Left ventricle myocardium inferior (tissue), 1 donor: Measurements from ENCODE around the gene ATN1. TPM values are rescaled to one million over a fixed set of nuclear protein-coding genes. Genes with fewer than 3 reads are reported as not detected.

Experiments used
- DNase-seq: peaks from one replicate; pipeline ENCODE4 v3.0.0-alpha.2; 2020
- H3K27ac ChIP-seq: fragments of 200-600 bp; replicated peaks from 2 replicates; pipeline ENCODE4 v1.8.0; 2021
- H3K27me3 ChIP-seq: fragments of 200-600 bp; 2 replicates; pipeline ENCODE4 v1.8.0; 2021; ENCODE audit warnings: low read depth
- H3K36me3 ChIP-seq: fragments of 200-600 bp; 2 replicates; pipeline ENCODE4 v1.8.0; 2021
- H3K4me1 ChIP-seq: fragments of 200-600 bp; 2 replicates; pipeline ENCODE4 v1.8.0; 2021
- H3K4me3 ChIP-seq: fragments of 200-600 bp; 2 replicates; pipeline ENCODE4 v1.8.0; 2021; ENCODE audit warnings: mild to moderate bottlenecking, moderate library complexity
- H3K9me3 ChIP-seq: fragments of 200-600 bp; replicated peaks from 2 replicates; pipeline ENCODE4 v1.8.0; 2021
- CTCF ChIP-seq: fragments of 200-600 bp; IDR thresholded peaks from 2 replicates; pipeline ENCODE4 v1.8.0; 2021; ENCODE audit warnings: antibody characterized with exemption, mild to moderate bottlenecking, borderline replicate concordance
- intact Hi-C: fragments of 100-400 bp; cut with micrococcal nuclease; formaldehyde crosslinking; loops from one replicate; pipeline ENCODE4 v1.11.0; 2022
- total RNA-seq: library from RNA; stranded (reverse); fragmentation: NEBNext Ultra II Directional; extraction: Animal tissue kit (Norgen Biotek cat#: 25700); gene quantifications from one replicate; pipeline ENCODE4 v1.2.1, GENCODE V29; 2021
- donor health status: DM: no; HTN: yes; CAD: no; lungs with severe emphysema.

Gene ATN1
- total RNA-seq, 1 donor from 2014 or later, result 71.4 TPM

- intact Hi-C loops, result loop anchor here (10.0 kb wide), 1 partner anchor 51 kb away; the partner anchor contains the start of gene LPCAT3
- Histone ChIP-seq H3K4me3 (no peak overlapping the region), H3K9me3 (no peaks in the 10 kb centered on the region), H3K36me3 (peaks cover 38% of the 10 kb centered on the region), H3K4me1 (peaks cover 71% of the 10 kb centered on the region), H3K27me3 (no peaks in the 10 kb centered on the region), H3K27ac (peak overlapping the region; percentile 86)
- no peak for TF ChIP-seq CTCF
- DNase-seq, result peak; percentile 15
These were observed 36.1 kb downstream of the ATN1 start for GRCh38 chr12:6963791-6964413.

- no peak for DNase-seq
- peaks cover 71% of the 10 kb centered on the region for H3K4me1 ChIP-seq
- H3K4me3 ChIP-seq, result no peak overlapping the region
- H3K27me3 ChIP-seq, result no peaks in the 10 kb centered on the region
- intact Hi-C loops, result loop anchor here (10.0 kb wide), 1 partner anchor 50 kb away; the partner anchor contains the start of gene LPCAT3
- H3K36me3 ChIP-seq, result peaks cover 42% of the 10 kb centered on the region
- peak overlapping the region; percentile 86 for H3K27ac ChIP-seq
- TF ChIP-seq CTCF, result no peak
- H3K9me3 ChIP-seq, result no peaks in the 10 kb centered on the region
These were observed 36.9 kb downstream of the ATN1 start for GRCh38 chr12:6964605-6965025.

- H3K36me3 ChIP-seq, result peaks cover 42% of the 10 kb centered on the region
- H3K27ac ChIP-seq, result peak overlapping the region; percentile 86
- peak; percentile 87 for DNase-seq
- H3K27me3 ChIP-seq, result no peaks in the 10 kb centered on the region
- intact Hi-C loops, result loop anchor here (10.0 kb wide), 1 partner anchor 50 kb away; the partner anchor contains the start of gene LPCAT3
- no peaks in the 10 kb centered on the region for H3K9me3 ChIP-seq
- no peak overlapping the region for H3K4me3 ChIP-seq
- peak; percentile 93 for TF ChIP-seq CTCF
- peaks cover 71% of the 10 kb centered on the region for H3K4me1 ChIP-seq
These were observed 37.4 kb downstream of the ATN1 start for GRCh38 chr12:6965026-6965661.

GRCh38 chr12:6965714-6966113 lies 38.0 kb downstream of the ATN1 start:
- intact Hi-C loops, result loop anchor here (10.0 kb wide), 1 partner anchor 49 kb away; the partner anchor contains the start of gene LPCAT3

GRCh38 chr12:6966351-6966750 lies 38.6 kb downstream of the ATN1 start:
- peaks cover 42% of the 10 kb centered on the region for H3K36me3 ChIP-seq
- no peaks in the 10 kb centered on the region for H3K27me3 ChIP-seq
- H3K27ac ChIP-seq, result no peak overlapping the region
- H3K9me3 ChIP-seq, result no peaks in the 10 kb centered on the region
- H3K4me1 ChIP-seq, result peaks cover 67% of the 10 kb centered on the region
- no peak for TF ChIP-seq CTCF
- DNase-seq, result no peak
- intact Hi-C loops, result loop anchor here (10.0 kb wide), 1 partner anchor 48 kb away; the partner anchor contains the start of gene LPCAT3
- H3K4me3 ChIP-seq, result no peak overlapping the region

More at GRCh38 chr12:6965714-6966113, 38.0 kb downstream of the ATN1 start:
- peaks cover 42% of the 10 kb centered on the region for H3K36me3 ChIP-seq
- peak overlapping the region; percentile 86 for H3K27ac ChIP-seq
- peaks cover 68% of the 10 kb centered on the region for H3K4me1 ChIP-seq
- TF ChIP-seq CTCF, result no peak
- H3K9me3 ChIP-seq, result no peaks in the 10 kb centered on the region
- H3K27me3 ChIP-seq, result no peaks in the 10 kb centered on the region
- DNase-seq, result no peak
- no peak overlapping the region for H3K4me3 ChIP-seq
